Measurements from ENCODE around the gene FLNB. TPM values are rescaled to one million over a fixed set of nuclear protein-coding genes. Genes with fewer than 3 reads are reported as not detected.

The FLNB gene
- total and polyA plus RNA-seq, 2 of the 13 experiments (the other 11 are each of a cell fraction or from before 2014, with no cell fraction given) = 106 to 130 TPM

DNA sequence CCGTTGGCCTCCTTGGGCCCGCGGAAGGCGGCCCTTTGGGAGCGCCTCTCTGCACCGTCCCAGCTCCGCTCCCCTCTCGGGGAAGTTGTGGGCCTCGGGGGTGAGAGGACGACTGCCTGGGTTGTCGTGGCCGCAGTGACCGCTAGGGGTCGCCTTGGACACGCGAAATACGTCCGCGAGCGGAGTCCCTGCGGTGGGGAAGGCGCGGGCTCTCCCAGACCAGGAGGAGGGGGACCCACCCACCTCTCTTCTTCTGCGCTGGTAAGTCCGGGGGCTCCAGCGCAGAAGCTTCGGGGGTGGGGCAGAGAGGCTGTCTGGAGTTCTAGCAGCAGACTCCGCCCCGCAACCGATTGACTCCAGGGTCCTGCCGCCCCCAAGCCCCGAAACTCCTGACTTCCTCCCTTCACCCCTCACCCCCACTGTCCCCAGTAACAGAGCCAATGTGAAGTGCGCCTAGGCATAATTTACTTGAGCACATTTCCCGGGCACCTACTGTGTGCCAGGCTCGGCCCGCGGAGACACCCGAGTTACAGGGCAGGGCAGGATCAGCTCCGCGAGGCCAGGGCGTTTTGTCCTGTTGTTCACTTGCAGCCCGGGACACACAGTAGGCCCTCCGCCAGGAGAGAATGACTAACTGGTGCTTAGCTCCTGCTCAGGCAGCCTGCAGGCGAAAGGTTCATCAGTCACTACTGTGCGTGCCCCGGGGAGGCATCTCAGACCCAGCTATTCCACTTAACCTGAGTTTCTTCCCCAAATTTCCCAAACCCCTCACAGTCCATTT, 169.7 kb downstream of the FLNB start (continued):
- TF ChIP-seq JARID2 (CRISPR knock-in tag; IDR thresholded peaks at IDR 0.05; ENCODE audit: insufficient replicate concordance) = no peak
- no peak for TF ChIP-seq NR2F6 (IDR thresholded peaks at IDR 0.05)
- TF ChIP-seq NR2F6 (CRISPR knock-in tag; IDR thresholded peaks at IDR 0.05) = peak; percentile 49; the same call in 1 of the 2 replicates
- peak; percentile 13; the same call in 1 of the 2 replicates for TF ChIP-seq ZNF501 (CRISPR knock-in tag; IDR thresholded peaks at IDR 0.05)
- TF ChIP-seq ZFP36L2 (CRISPR knock-in tag; IDR thresholded peaks at IDR 0.05) = no peak
- peak; percentile 57 for TF ChIP-seq TAF15 (IDR thresholded peaks at IDR 0.05; ENCODE audit: low read depth, low read length, poor library complexity, severe bottlenecking)
- TF ChIP-seq ZNF724P (CRISPR knock-in tag; IDR thresholded peaks at IDR 0.05; ENCODE audit: borderline replicate concordance) = no peak
- no peak for TF ChIP-seq HCFC1 (IDR thresholded peaks at IDR 0.05; ENCODE audit: low read depth, low read length)
- TF ChIP-seq ZNF775 (CRISPR knock-in tag; IDR thresholded peaks at IDR 0.05; ENCODE audit: borderline replicate concordance) = no peak
- TF ChIP-seq SATB2 (CRISPR knock-in tag; IDR thresholded peaks at IDR 0.05) = no peak
- 0 out of 2 replicates have a peak, but pooled peaks have one; percentile 41 for TF ChIP-seq GTF3A (CRISPR knock-in tag; conservative IDR thresholded peaks at IDR 0.05)
- TF ChIP-seq, protein P1, sequence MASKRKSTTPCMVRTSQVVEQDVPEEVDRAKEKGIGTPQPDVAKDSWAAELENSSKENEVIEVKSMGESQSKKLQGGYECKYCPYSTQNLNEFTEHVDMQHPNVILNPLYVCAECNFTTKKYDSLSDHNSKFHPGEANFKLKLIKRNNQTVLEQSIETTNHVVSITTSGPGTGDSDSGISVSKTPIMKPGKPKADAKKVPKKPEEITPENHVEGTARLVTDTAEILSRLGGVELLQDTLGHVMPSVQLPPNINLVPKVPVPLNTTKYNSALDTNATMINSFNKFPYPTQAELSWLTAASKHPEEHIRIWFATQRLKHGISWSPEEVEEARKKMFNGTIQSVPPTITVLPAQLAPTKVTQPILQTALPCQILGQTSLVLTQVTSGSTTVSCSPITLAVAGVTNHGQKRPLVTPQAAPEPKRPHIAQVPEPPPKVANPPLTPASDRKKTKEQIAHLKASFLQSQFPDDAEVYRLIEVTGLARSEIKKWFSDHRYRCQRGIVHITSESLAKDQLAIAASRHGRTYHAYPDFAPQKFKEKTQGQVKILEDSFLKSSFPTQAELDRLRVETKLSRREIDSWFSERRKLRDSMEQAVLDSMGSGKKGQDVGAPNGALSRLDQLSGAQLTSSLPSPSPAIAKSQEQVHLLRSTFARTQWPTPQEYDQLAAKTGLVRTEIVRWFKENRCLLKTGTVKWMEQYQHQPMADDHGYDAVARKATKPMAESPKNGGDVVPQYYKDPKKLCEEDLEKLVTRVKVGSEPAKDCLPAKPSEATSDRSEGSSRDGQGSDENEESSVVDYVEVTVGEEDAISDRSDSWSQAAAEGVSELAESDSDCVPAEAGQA (IDR thresholded peaks at IDR 0.05; ENCODE audit: low read depth) = no peak
- TF ChIP-seq, protein P1 (CRISPR knock-in tag; IDR thresholded peaks at IDR 0.05; ENCODE audit: borderline replicate concordance) = no peak
- TF ChIP-seq KMT2B (CRISPR knock-in tag; IDR thresholded peaks at IDR 0.05) = no peak
- TF ChIP-seq ZNF232 (CRISPR knock-in tag; IDR thresholded peaks at IDR 0.05; ENCODE audit: borderline replicate concordance) = no peak
- TF ChIP-seq, protein P2, sequence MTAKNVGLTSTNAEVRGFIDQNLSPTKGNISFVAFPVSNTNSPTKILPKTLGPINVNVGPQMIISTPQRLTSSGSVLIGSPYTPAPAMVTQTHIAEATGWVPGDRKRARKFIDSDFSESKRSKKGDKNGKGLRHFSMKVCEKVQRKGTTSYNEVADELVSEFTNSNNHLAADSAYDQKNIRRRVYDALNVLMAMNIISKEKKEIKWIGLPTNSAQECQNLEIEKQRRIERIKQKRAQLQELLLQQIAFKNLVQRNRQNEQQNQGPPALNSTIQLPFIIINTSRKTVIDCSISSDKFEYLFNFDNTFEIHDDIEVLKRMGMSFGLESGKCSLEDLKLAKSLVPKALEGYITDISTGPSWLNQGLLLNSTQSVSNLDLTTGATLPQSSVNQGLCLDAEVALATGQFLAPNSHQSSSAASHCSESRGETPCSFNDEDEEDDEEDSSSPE (CRISPR knock-in tag; IDR thresholded peaks at IDR 0.05) = peak; percentile 26; the same call in 1 of the 2 replicates
- TF ChIP-seq, protein P3, sequence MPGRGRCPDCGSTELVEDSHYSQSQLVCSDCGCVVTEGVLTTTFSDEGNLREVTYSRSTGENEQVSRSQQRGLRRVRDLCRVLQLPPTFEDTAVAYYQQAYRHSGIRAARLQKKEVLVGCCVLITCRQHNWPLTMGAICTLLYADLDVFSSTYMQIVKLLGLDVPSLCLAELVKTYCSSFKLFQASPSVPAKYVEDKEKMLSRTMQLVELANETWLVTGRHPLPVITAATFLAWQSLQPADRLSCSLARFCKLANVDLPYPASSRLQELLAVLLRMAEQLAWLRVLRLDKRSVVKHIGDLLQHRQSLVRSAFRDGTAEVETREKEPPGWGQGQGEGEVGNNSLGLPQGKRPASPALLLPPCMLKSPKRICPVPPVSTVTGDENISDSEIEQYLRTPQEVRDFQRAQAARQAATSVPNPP (CRISPR knock-in tag; IDR thresholded peaks at IDR 0.05) = no peak
- TF ChIP-seq, protein P4, sequence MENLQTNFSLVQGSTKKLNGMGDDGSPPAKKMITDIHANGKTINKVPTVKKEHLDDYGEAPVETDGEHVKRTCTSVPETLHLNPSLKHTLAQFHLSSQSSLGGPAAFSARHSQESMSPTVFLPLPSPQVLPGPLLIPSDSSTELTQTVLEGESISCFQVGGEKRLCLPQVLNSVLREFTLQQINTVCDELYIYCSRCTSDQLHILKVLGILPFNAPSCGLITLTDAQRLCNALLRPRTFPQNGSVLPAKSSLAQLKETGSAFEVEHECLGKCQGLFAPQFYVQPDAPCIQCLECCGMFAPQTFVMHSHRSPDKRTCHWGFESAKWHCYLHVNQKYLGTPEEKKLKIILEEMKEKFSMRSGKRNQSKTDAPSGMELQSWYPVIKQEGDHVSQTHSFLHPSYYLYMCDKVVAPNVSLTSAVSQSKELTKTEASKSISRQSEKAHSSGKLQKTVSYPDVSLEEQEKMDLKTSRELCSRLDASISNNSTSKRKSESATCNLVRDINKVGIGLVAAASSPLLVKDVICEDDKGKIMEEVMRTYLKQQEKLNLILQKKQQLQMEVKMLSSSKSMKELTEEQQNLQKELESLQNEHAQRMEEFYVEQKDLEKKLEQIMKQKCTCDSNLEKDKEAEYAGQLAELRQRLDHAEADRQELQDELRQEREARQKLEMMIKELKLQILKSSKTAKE (CRISPR knock-in tag; IDR thresholded peaks at IDR 0.05; ENCODE audit: borderline replicate concordance) = no peak
- TF ChIP-seq, protein P5, sequence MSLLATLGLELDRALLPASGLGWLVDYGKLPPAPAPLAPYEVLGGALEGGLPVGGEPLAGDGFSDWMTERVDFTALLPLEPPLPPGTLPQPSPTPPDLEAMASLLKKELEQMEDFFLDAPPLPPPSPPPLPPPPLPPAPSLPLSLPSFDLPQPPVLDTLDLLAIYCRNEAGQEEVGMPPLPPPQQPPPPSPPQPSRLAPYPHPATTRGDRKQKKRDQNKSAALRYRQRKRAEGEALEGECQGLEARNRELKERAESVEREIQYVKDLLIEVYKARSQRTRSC (CRISPR knock-in tag; IDR thresholded peaks at IDR 0.05; ENCODE audit: low read depth) = no peak
